NCI-H226 (cell line): ENCODE data around the gene SOX15.
A peak's percentile ranks its signal among the peaks of the same experiment; 100 is the strongest.

Experiments
- DNase-seq: peaks from one replicate; pipeline ENCODE4 v3.0.0-alpha.2; 2015

SOX15 gene

GRCh38 chr17:7576432-7576937 is 13.4 kb downstream of the SOX15 start:
- DNase-seq = no peak

DNA sequence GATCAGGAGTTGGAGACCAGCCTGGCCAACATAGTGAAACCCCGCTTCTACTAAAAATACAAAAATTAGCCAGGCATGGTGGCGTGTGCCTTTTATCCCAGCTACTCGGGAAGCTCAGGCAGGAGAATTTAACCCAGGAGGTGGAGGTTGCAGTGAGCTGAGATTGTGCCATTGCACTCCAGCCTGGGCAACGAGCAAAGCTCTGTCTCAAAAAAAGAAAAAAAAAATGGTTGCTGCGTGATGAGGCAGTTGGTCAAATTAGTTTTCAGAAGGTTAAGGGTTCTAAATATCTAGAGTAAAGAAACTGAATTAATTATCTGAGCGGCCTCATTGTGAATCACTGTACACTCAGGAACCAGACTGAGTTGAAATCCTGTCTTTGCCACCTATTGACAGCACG is 13.9 kb downstream of the SOX15 start:
- no peak for DNase-seq

GRCh38 chr17:7575481-7575883 is 14.4 kb downstream of the SOX15 start:
- no peak for DNase-seq

- DNase-seq = no peak
These were observed 15.5 kb downstream of the SOX15 start for GRCh38 chr17:7574176-7574953.

DNA sequence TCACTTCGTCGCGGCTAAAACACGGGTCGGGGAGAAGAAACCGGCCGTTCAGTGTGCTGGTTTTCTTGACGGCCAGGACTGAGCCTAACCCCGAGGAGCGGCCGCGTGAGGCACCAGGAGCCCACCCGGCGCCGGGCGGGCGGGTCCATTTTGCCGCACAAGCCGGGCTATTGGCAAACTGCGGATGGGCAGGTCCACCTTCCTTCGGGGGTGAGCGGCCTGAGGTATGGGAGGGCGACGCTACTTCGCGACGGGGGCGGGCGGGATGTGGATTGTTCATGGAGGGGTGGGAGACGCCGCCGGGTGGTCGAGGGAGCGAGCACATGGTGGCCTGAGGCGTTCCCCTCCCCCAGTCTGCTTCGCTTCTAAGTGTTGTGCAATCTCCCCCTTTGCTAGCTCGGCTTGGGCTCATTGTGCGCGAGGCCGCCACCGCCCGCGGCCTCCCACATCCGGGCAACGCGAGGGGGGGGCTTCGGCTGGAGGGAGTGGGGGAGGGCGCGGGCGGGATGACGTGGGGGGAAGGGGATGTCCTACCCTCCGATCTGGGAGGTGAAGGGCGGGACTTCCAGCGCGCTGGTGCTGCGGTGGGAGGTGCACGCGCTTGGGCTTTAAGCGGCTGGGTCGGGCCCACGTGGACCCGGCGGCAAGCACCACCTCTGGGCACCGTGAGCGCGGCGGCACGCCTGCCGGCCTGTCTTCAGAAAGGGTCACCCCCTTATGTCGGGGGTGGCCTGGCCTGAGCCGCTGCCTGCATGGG is 16.4 kb downstream of the SOX15 start:
- DNase-seq = peak; percentile 86

- no peak for DNase-seq
These were observed 17.1 kb downstream of the SOX15 start for GRCh38 chr17:7572588-7573323.

DNA sequence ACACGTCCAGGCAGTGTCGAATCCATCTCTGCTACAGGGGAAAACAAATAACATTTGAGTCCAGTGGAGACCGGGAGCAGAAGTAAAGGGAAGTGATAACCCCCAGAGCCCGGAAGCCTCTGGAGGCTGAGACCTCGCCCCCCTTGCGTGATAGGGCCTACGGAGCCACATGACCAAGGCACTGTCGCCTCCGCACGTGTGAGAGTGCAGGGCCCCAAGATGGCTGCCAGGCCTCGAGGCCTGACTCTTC is 17.6 kb downstream of the SOX15 start:
- peak; percentile 99 for DNase-seq

- no peak for DNase-seq
These were observed 19.5 kb downstream of the SOX15 start for GRCh38 chr17:7570351-7570750.

DNA sequence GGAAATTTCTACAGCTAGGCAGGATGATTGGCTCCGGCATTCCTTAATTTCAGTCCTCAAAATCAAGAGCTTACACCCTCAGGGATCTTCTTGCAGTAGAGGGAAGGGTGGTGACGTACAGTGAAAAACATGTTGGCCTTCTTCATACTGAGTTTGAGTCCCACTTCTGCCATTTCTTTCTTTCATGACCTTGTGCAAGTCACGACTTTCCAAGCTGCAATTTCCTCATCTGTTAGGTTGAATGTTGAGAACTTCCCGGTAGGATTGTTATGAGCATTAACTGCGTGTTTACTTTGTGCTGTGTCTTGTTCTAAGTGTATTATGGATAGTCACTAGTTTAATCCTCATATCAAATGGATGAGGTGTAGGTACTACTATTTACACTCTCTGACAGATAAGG is 20.3 kb downstream of the SOX15 start:
- no peak for DNase-seq

DNA sequence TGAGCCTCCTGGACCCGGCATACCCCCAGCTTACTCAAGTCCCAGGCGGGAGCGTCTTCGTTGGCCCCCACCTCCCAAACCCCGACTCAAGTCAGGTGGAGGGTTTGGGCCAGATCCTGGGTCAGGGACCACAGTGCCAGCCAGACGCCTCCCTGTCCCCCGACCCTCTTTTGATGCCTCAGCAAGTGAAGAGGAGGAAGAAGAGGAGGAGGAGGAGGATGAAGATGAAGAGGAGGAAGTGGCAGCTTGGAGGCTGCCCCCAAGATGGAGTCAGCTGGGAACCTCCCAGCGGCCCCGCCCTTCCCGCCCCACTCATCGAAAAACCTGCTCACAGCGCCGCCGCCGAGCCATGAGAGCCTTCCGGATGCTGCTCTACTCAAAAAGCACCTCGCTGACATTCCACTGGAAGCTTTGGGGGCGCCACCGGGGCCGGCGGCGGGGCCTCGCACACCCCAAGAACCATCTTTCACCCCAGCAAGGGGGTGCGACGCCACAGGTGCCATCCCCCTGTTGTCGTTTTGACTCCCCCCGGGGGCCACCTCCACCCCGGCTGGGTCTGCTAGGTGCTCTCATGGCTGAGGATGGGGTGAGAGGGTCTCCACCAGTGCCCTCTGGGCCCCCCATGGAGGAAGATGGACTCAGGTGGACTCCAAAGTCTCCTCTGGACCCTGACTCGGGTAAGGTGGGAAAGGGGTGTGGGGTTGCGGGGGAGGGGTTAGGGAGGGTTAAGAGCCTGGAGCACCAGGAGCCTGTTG is 26.6 kb downstream of the SOX15 start:
- DNase-seq = no peak

GRCh38 chr17:7562208-7562605 is 27.7 kb downstream of the SOX15 start:
- DNase-seq = no peak

DNA sequence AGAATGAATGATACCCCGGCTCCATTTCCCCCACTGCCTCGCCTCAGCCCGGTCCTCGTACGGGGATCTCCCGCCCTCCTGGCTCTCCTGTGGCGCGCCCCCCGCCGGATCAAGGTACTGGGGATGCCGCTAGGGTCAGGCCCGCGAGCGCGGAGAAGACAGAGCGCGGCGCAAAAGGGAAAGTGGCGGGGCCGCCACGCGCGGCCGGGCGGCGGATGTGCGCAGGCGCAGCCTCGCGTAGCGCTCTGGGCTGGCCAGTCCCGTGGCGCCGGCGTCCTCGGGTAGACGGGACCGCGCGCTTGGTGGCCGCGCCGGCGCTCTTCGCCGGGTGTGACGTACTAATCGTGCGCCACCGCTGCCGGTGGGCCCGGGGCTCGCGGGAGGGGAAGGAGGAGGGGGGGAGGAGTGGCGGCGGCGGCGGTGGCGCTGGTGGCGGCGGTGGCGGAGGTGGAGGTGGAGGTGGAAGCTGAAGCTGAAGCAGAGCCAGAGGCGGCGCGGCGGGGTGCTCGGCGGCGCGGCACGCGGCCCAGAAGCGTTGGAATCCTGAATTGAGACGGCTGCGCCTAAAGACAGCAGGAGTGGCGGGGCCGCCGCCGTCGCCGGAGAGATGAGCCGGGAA is 28.2 kb downstream of the SOX15 start, which contains the start of gene SENP3:
SENP3 (plus strand) TSS at position 331 of the 619 bp plus-strand sequence. CDS start 1,158 bp downstream, outside the sequence.
- peak; percentile 86 for DNase-seq

DNA sequence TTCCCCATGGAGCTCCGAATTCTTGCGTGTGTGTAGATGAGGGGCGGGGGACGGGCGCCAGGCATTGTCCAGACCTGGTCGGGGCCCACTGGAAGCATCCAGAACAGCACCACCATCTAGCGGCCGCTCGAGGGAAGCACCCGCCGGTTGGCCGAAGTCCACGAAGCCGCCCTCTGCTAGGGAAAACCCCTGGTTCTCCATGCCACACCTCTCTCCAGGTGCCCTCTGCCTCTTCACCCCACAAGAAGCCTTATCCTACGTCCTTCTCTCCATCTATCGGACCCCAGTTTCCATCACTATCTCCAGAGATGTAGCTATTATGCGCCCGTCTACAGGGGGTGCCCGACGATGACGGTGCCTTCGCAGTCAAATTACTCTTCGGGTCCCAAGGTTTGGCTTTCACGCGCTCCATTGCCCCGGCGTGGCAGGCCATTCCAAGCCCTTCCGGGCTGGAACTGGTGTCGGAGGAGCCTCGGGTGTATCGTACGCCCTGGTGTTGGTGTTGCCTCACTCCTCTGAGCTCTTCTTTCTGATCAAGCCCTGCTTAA is 28.8 kb downstream of the SOX15 start:
- peak; percentile 76 for DNase-seq

- peak; percentile 53 for DNase-seq
These were observed 29.5 kb downstream of the SOX15 start for GRCh38 chr17:7560172-7561027.

GRCh38 chr17:7559320-7560171 is 30.3 kb downstream of the SOX15 start:
- DNase-seq = no peak

DNA sequence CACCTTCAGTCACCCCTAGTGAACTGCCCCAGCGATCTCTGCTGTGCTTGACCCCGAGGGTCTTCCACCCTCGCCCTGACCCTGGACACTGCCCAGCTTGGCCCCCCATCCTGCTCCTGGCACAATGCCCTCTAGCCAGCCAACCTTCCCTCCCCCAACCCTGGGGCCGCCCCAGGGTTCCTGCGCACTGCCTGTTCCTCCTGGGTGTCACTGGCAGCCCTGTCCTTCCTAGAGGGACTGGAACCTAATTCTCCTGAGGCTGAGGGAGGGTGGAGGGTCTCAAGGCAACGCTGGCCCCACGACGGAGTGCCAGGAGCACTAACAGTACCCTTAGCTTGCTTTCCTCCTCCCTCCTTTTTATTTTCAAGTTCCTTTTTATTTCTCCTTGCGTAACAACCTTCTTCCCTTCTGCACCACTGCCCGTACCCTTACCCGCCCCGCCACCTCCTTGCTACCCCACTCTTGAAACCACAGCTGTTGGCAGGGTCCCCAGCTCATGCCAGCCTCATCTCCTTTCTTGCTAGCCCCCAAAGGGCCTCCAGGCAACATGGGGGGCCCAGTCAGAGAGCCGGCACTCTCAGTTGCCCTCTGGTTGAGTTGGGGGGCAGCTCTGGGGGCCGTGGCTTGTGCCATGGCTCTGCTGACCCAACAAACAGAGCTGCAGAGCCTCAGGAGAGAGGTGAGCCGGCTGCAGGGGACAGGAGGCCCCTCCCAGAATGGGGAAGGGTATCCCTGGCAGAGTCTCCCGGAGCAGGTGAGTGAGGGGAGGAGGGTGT is 31.2 kb downstream of the SOX15 start, which contains the start of gene TNFSF13:
TNFSF13 (plus strand) TSS at position 207 of the 776 bp plus-strand sequence; CDS start at position 497, 290 bp downstream.
- no peak for DNase-seq

- peak; percentile 68 for DNase-seq
These were observed 31.9 kb downstream of the SOX15 start for GRCh38 chr17:7557775-7558543.

- no peak for DNase-seq
These were observed 32.6 kb downstream of the SOX15 start for GRCh38 chr17:7557147-7557764.
